Measurements from ENCODE around the gene PKN1.
"Not testable (repeated sequence)": the region's sequence is repeated elsewhere in the genome, so short reads cannot be mapped to it uniquely, and the experiment has no call there.

The PKN1 gene

GRCh38 chr19:14433554-14434501 is 722 bp downstream of the PKN1 start:
- DNase-seq = no peak

DNA sequence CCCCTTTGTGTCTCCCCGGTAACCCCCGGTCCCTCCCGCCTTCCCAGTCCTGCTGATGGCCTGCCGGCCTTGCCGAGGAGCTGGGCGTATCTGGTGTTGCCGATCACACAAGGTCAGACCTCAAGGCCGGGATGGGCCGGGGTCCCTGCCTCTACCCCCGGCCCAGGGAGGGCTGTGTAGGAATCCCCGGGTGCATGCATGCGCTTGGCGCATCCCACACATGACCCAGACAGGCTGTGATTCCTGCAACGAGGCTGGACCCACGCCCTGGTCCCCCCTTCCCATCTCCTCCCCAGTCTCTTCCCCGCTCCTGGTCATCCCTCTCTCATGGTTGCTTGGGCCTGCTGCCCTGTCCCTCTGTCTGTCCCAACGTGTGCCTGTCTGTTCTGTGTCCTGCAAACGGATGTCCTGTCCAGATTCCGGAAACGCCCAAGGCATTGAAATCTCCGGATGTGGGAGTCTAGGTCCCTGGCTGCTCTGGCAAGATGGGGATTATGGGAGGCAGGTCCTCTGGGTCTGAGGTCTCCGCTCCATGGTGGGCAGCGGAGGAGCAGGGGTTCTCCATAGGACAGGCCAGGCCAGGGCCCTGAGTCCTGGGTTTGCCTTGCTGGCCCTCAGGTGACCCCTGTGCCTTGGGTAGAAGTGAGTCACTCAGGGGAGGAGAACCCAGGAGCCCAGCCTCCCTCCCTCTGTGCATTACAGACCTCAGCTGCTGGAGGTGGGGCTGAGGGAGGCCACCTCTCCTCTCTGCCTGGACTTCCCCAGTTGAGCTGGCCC is 1.6 kb downstream of the PKN1 start:
- no peak for DNase-seq

GRCh38 chr19:14435320-14436050 is 2.4 kb downstream of the PKN1 start:
- DNase-seq = no peak

GRCh38 chr19:14437578-14438140 is 4.6 kb downstream of the PKN1 start:
- no peak for DNase-seq

- no peak for DNase-seq
Measured at GRCh38 chr19:14439014-14439413, 5.9 kb downstream of the PKN1 start.

DNA sequence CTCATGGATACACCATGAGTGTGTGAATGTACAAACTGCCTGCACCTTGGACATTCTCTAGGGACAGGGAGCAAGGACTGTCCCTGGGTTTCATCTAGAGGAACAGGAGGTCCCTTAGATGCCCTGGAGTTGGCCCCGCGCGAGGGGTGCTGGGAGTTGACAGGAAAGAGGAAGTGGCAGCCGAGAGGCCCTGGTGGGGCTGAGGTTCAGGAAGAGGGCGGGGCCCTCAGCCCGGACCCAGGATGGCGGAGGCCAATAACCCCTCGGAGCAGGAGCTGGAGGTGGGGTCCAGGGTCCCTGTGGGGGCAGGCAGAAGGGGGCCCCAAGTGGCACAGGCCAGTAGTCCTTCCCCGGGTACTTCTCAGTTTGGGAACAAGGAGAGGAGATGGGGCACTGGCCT is 6.9 kb downstream of the PKN1 start:
- no peak for DNase-seq

DNA sequence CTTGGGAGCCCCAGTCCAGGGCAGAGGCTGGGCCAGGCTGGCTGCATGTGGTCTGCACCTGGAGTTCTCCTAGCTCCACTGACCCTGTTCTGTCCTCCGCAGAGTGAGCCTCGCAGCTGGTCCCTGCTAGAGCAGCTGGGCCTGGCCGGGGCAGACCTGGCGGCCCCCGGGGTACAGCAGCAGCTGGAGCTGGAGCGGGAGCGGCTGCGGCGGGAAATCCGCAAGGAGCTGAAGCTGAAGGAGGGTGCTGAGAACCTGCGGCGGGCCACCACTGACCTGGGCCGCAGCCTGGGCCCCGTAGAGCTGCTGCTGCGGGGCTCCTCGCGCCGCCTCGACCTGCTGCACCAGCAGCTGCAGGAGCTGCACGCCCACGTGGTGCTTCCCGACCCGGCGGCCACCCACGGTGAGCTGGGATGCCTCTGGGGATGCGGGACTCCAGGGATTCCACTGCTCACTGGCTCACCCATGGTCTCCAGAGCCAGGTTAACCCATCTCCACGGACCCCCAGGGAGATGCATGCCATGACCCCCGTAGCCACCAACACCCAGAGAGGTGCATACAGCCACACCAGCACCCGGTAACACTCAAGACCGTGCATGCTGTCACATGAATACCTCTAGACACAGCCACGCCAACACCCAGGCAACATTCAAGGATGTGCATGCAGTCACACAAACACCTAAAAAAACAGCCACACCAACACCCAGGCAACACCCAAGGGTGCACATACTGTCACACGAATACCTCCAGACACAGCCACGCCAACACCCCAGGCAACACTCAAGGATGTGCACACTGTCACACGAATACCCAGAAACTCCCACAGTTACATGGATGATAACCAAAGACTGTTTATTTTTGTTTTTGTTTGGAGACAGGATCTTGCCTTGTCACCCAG is 8.2 kb downstream of the PKN1 start:
- DNase-seq = no peak

DNA sequence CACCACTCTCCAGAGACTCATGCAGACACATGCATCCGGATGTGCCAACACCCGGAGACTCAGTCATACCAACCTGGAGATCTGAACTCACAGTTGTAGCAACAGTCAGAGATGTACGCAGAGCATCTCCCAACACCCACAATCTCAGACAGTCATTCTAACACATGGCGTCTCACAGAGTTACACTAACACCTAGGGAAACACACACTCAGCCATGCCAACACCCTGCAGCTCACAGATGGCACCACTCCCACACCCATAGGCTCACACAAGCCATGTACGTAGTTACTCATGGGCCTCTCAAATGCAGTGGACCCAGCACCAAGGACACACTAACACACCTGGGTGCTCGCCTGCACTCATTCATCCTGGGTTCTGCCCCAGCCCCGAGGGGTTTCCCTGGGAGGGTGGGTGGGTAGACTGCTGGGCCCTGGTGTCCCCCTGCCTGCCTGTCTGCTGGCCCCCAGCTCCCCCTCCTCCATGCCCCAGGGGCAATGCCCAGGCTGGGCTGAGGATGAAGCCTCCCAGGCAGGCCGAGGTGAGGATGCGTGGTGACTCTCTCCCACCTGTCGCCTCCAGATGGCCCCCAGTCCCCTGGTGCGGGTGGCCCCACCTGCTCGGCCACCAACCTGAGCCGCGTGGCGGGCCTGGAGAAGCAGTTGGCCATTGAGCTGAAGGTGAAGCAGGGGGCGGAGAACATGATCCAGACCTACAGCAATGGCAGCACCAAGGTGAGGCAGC is 10.0 kb downstream of the PKN1 start:
- DNase-seq = no peak

- DNase-seq = no peak
Measured at GRCh38 chr19:14443632-14444216, 10.6 kb downstream of the PKN1 start.

DNA sequence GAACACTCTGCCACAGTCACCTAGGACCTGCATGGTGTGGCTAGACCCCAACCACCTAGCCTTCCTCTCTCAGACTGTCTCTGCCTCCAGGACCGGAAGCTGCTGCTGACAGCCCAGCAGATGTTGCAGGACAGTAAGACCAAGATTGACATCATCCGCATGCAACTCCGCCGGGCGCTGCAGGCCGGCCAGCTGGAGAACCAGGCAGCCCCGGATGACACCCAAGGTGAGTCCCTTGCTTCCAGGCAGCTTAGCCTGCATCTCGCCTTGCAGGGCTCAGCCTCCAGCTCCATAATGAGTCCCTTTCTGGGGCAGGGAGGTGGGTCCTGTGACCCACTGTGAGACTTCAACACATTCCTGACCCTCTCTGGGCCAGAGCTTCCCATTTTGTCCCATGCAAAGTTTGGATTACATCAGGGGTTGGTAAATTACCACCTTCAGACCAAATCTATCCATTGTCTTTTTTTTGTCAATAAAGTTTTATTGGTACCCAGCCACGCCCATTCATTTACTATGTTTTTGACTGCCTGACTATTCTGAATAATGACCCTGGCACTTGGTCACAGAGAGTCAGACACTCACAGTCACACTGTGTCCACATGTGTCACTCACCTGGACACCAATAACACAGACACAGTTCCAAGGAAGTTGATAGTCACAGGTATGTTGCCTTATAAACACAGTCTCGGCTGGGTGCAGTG is 13.4 kb downstream of the PKN1 start:
- no peak for DNase-seq

DNA sequence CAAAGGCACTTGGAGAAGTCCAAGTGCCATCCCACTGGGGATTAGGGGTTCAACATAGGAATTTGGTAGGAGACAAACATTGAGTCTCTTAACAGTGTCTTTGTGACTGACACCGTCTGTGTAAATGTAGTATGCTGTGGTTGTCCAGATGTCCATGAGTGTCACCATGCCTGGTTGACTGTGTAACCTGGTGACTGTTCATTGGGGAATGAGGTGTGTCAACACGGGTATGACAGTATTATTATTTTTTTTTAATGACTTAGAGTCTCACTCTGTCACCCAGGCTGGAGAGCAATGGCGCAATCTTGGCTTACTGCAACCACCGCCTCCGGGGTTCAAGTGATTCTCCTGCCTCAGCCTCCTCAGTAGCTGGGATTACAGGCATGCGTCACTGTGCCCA is 16.2 kb downstream of the PKN1 start:
- DNase-seq = no peak

DNA sequence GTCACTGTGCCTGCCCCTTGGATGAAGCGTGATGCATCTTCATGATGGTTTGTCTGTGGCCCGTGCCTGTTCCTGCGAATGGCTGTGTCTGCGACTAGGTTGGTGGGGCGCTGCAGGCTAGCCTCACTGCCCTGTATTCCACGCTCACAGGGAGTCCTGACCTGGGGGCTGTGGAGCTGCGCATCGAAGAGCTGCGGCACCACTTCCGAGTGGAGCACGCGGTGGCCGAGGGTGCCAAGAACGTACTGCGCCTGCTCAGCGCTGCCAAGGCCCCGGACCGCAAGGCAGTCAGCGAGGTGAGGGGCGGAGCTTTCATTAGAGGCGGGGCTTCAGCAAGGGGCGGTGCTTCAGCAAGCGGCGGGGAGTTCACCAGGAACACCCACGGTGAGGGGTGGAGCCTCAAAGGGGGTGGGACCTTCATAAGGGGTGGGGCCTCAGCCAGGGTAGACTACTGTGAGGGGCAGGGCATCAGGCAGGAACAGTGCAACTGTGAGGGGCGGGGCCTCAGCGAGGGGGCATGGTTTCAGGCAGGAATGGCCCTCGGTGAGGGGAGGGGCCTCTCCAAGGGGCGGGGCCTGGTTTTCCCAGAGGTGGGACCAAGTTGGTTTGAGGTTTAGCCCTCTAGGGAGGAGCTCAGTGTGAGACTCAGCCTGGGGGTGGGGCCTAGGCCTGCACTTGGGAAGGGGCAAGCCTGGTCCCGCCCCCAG is 17.2 kb downstream of the PKN1 start:
- DNase-seq = no peak

GRCh38 chr19:14450876-14451275 is 17.8 kb downstream of the PKN1 start:
- DNase-seq = no peak

DNA sequence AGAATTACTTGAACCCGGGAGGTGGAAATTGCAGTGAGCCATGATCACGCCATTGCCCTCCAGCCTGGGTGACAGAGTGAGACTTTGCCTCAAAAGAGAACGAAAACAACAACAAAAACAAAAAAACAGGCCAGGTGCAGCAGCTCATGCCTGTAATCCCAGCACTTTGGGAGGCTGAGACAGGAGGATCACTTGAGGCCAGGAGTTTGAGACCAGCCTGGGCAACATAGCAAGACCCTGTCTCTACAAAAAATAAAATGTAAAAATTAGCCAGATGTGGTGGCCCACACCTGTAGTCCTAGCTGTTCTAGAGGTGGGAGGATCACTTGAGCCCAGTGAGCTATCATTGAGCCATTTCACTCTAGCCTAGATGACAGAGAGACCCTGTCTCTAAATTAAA is 19.2 kb downstream of the PKN1 start:
- not testable (repeated sequence) for DNase-seq

- no peak for DNase-seq
Measured at GRCh38 chr19:14459703-14460102, 26.6 kb downstream of the PKN1 start.

GRCh38 chr19:14460935-14461334 is 27.8 kb downstream of the PKN1 start:
- no peak for DNase-seq

DNA sequence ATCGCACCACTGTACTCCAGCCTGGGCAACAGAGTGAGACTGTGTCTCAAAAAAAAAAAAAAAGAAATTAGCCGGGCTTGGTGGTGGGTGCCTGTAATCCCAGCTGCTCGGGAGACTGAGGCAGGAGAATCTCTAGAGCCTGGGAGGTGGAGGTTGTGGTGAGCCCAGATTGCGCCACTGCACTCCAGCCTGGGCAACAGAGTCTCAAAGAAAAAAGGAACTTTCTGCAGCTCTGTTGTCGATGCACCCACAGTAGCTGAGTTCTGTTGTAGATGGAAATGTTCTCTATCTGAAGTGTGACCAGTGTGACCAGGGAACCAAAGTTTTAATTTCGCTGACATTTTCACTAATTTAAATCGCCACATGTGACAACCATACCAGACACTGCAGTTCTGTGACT is 29.3 kb downstream of the PKN1 start:
- DNase-seq = not testable (repeated sequence)

GRCh38 chr19:14463747-14464146 is 30.6 kb downstream of the PKN1 start:
- DNase-seq = no peak

DNA sequence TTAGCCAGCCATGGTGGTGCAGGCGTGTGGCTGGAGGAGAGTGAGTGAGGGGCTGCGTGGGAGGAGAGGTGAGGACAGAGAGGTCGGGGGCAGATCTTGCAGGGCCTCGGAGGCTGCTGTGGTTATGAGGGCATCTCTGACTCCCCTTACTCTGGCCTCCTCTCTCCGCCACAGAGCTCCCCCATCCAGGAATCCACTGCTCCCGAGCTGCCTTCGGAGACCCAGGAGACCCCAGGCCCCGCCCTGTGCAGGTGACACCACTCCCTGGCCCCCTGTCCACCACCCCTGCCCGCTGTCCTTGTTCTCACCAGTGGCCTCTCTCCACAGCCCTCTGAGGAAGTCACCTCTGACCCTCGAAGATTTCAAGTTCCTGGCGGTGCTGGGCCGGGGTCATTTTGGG is 34.3 kb downstream of the PKN1 start:
- no peak for DNase-seq

DNA sequence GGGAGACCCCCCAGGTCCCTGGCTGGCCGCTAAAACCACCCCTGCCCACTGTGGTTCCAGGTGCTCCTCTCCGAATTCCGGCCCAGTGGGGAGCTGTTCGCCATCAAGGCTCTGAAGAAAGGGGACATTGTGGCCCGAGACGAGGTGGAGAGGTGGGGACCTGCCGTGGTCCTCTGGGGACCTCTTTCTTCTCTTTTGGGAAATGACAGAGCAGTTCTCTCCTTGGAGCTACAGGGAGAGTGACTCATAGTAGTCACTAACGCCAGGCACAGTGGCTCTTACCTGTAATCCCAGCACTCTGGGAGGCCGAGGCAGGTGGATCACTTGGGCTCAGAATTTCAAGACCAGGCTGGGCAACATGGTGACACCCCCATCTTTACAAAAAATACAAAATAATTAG is 34.7 kb downstream of the PKN1 start:
- no peak for DNase-seq

All from NCI-H1694 treated with DMSO at 0.1 percent for 48 hours (cell line).